HUES64 (cell line): Measurements from ENCODE around the gene SAE1.
A peak's percentile ranks its signal among the peaks of the same experiment; 100 is the strongest.

Source experiments
- H3K27ac ChIP-seq: 2 replicates; pipeline ENCODE4 v1.7.0; 2013; ENCODE audit warnings: low read depth, low read length, inconsistent platforms
- H3K27me3 ChIP-seq: 2 replicates; pipeline ENCODE4 v1.6.1; 2013; ENCODE audit warnings: mild to moderate bottlenecking, low read length; ENCODE audit not compliant: insufficient read depth
- H3K36me3 ChIP-seq: 2 replicates; pipeline ENCODE4 v1.6.1; 2013; ENCODE audit warnings: mild to moderate bottlenecking, low read length; ENCODE audit not compliant: insufficient read depth
- H3K4me1 ChIP-seq: 2 replicates; pipeline ENCODE4 v1.6.1; 2013; ENCODE audit warnings: mild to moderate bottlenecking, low read length, moderate library complexity; ENCODE audit not compliant: insufficient read depth
- H3K4me3 ChIP-seq: 2 replicates; pipeline ENCODE4 v1.5.1; 2013; ENCODE audit warnings: mild to moderate bottlenecking, low read length, moderate library complexity
- H3K9ac ChIP-seq: 2 replicates; pipeline ENCODE4 v1.6.1; 2013; ENCODE audit warnings: mild to moderate bottlenecking, low read depth, low read length
- H3K9me3 ChIP-seq: 2 replicates; pipeline ENCODE4 v1.6.1; 2013; ENCODE audit warnings: low read depth, low read length; ENCODE audit not compliant: insufficient read depth
- WGBS: fragments of 150-250, 120-280 bp; methylation state at CpG from one replicate; pipeline ENCODE4 v1.1.7; 2013; ENCODE audit warnings: missing lambda C conversion rate; 5-methylcytosine and 5-hydroxymethylcytosine counted together

SAE1 gene

DNA sequence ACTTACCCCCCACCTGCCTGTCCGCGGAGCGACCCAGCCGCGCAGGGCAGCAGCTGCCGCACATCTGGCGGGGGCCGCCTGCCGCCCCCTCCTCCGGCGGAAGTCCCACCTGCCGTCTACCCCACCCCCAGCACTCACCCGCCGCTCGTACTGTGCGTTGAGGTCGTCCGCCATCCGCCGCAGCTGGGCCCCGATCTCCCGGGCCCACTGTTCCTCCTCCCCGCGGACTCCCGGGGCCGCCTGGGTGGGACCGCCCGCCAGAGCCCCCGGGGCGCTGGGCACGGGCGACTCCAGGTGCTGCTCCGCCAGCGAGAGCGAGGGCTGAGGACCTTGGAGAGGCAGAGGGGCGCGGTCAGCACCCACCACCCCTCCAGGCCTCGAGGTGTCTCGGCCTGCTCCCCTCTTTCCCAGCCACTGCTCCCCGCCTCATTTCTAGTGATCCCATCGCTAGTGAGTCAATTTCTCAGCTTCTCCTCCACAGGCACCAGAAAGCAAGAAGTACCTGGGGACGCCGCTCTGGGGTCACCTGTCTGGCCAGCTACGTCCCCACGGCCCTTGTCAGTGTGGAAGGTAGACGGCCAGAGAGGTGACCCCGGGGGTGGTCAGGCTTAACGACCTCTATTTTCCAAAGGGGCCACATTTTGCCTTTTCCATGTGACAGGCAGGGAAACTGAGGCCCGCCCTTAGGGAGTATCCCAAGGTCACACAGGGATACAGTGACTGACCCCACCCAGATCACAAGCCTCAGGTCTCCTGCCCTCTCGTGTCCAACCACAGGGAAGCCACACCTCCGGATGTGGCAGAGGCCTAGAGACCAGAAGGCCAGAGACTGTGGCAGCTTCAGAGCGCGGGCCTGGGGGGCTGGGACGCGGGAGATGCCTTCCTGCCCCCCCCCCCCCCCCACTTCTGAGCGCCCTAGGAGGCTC lies 96.1 kb downstream of the SAE1 start:
- peaks cover 22% of the 10 kb centered on the region for H3K4me1 ChIP-seq
- 2% methylated on average over 56 of the region's 56 CpGs for WGBS
- H3K4me3 ChIP-seq = peak overlapping the region; percentile 70
- peak overlapping the region; percentile 98 for H3K27ac ChIP-seq
- H3K36me3 ChIP-seq = peaks cover 4% of the 10 kb centered on the region
- peaks cover 4% of the 10 kb centered on the region for H3K27me3 ChIP-seq
- H3K9me3 ChIP-seq = no peaks in the 10 kb centered on the region
- H3K9ac ChIP-seq = peak overlapping the region; percentile 79

DNA sequence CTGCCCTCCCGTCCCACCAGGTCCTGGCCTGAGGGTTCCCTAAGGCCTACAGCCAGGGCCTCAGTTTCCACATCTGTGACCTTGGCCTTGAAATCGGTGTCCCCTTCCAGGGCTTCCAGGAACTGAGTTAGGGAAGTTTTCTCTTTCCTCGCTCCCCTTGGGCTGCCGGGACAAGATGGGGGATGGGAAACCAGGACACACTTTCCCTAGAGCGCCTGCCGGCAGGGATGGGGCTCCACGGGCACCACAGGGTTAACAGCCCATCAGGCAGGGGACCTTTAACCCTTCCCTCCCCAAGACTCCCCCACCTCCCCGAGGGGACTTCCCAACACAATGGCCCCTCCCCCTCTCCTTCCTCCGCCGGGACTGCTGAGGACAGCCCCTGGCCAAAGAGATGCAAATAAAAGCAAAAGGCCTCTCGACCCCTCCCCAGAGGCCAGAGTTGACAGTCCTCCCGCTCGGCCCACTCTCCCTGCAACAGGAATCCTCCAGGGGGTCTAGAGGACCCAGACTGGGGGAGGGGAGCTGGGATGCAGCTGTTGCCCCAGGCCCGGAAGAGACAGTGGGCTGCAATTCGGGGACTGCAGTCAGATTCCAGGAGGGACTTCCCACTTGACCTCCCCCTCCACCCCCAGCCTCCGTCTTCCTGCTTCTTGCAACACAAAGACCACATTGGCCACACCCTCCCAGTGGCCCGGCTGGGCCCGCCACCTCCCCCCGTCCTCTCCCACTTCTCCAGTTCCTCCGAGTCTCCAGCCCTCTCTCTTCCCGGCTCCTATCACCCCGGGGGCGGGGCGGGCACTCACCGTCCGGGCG lies 96.9 kb downstream of the SAE1 start:
- H3K36me3 ChIP-seq = peaks cover 4% of the 10 kb centered on the region
- WGBS = under 1% methylated on average over 27 of the region's 27 CpGs
- peak overlapping the region; percentile 79 for H3K9ac ChIP-seq

DNA sequence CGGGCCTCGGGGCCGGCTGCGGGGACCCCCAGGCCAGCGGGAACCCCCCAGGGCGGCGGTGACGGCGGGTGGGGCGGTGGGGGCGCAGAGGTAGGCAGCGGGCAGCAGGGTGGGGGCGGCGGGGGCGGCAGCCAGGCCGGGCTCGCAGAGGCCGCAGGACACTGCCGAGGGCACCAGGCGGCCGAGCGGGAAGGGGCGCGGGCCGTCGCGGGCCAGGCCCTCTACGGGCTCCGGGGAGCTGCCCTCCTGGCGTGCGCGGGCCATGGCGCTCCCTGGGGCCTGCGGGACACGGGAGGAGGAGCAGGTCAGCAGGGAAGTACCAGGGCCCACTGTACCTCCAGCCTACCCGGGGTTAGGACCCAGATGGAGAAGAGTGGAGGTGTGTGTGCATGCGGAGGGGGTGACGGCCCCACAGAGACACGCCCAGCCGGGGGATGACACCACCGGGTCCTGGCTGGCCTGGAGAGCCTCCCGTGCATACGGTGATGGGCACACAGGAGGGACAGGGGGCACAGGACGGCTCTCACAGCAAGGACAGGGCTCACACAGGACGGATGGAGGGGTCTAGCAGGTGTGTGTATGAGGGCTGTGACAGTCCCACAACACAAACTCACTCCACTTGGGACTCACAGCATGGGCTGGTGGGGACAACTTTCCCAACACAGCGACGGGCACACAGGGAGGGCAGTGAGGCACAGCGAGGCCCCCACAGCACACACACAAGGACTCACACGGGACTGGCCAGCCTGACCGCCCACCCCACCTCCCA lies 97.7 kb downstream of the SAE1 start:
- peak overlapping the region; percentile 67 for H3K9ac ChIP-seq
- peak overlapping the region; percentile 70 for H3K4me3 ChIP-seq
- peaks cover 21% of the 10 kb centered on the region for H3K4me1 ChIP-seq
- peaks cover 4% of the 10 kb centered on the region for H3K36me3 ChIP-seq
- no peaks in the 10 kb centered on the region for H3K9me3 ChIP-seq
- peak overlapping the region; percentile 98; the same call in 1 of the 2 replicates for H3K27ac ChIP-seq
- peaks cover 4% of the 10 kb centered on the region for H3K27me3 ChIP-seq
- 2% methylated on average over 49 of the region's 50 CpGs for WGBS

More for the DNA sequence above, 96.9 kb downstream of the SAE1 start:
- Histone ChIP-seq H3K27me3 (peaks cover 4% of the 10 kb centered on the region), H3K4me1 (peaks cover 21% of the 10 kb centered on the region), H3K27ac (peak overlapping the region; percentile 98), H3K9me3 (no peaks in the 10 kb centered on the region), H3K4me3 (peak overlapping the region; percentile 70)

DNA sequence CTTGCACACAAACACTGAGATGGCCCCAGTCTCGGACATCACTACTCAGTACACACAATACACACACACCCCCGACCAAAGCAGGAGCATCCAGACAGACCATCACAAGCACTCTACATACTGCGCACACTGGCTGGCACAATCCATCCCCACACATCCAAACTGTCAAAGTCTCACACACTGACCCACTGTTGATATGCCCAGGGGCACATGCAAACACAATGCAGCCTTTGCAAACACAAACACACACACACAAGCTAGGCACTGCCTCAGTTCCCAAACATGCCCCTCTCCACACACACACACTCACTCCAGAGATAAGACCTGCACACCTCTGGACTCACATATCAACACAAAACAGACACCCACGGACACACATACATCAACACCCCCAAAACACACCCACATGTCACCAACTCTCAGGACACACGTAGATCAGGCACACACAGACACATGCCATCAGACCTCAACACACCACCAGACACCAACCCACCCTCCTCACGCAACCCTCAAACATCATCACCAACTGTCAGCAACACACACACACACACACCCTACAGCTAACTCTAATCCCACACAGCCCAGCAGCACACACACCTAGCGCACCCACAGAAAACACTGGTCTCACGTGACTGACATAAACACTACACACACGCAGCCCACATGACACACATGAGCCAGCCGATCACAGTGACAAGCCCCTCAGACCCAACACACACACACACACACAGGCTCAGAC lies 98.5 kb downstream of the SAE1 start:
- H3K4me1 ChIP-seq = peaks cover 21% of the 10 kb centered on the region
- no peaks in the 10 kb centered on the region for H3K9me3 ChIP-seq
- H3K36me3 ChIP-seq = no peaks in the 10 kb centered on the region
- H3K27me3 ChIP-seq = peaks cover 4% of the 10 kb centered on the region
- no peak overlapping the region; the same call in 1 of the 2 replicates for H3K27ac ChIP-seq
- peak overlapping the region; percentile 67; the same call in 1 of the 2 replicates for H3K9ac ChIP-seq
- 38% methylated on average over 10 of the region's 10 CpGs for WGBS
- peak overlapping the region; percentile 70 for H3K4me3 ChIP-seq

DNA sequence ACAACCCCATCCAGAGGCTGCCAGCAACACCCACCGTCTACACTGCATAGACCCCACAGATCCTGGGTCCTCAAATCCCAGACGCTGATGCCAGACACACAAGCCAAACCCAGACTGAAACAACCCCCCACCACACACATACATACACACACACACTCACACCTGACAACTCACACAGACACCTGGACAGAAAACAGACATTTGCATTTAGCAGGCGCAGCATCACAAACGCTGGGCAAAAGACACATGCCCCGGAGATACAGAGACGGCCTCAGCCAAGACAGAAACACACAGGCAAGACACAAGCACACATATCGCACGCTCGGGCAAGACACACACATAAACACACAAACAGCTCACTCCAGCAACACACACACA lies 99.0 kb downstream of the SAE1 start:
- WGBS = 7% methylated on average over 9 of the region's 9 CpGs

DNA sequence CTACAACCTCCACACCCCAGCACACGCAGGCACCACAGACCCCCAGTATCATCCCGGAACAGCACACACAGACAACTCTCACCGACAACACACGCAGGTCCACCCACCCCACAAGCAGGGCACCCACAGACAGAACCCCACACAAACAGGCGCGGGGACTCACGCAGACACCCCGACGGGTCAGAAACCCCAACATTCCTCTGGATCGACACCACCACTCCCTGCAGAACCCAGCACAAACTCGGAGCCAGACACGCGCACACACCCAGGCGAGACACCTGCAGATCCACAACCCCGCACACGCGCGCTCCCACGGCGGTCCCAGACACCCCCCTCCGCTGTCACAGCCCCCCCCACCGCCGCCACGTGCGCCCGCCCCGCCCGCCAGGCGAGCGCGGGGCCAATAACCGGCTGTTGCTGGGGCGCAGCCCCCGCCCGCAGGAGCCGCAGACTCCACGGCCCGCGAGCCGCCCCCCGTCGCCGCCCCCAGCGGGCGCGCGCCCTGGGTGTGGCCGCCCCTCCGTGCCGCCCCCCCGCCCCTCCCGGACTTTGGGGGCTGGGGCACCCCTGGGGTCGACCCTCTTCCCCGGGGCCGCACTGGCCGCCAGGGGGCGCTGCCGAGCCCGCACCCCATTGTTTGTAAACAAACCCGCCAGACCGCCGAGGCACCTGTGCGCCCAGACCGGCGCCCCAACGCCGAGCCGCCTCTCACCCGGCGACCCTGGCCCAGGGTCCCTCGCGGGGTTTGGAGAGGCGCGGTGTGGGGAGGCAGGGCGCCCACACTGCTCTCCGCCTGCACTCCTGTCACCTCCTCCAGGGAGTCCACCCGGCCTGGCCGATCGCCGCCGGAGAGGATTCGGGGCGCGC lies 99.7 kb downstream of the SAE1 start:
- Histone ChIP-seq H3K9me3 (no peaks in the 10 kb centered on the region), H3K4me3 (peak overlapping the region; percentile 70), H3K27ac (peak overlapping the region; percentile 76; the same call in 1 of the 2 replicates), H3K27me3 (peaks cover 4% of the 10 kb centered on the region), H3K9ac (peak overlapping the region; percentile 29), H3K36me3 (no peaks in the 10 kb centered on the region), H3K4me1 (peaks cover 20% of the 10 kb centered on the region)
- WGBS = under 1% methylated on average over 81 of the region's 84 CpGs

More for the DNA sequence above, 99.0 kb downstream of the SAE1 start:
- H3K9me3 ChIP-seq = no peaks in the 10 kb centered on the region
- no peak overlapping the region for H3K27ac ChIP-seq
- H3K36me3 ChIP-seq = no peaks in the 10 kb centered on the region
- peaks cover 21% of the 10 kb centered on the region for H3K4me1 ChIP-seq
- peak overlapping the region; percentile 23 for H3K9ac ChIP-seq
- H3K27me3 ChIP-seq = peaks cover 4% of the 10 kb centered on the region
- H3K4me3 ChIP-seq = peak overlapping the region; percentile 70

DNA sequence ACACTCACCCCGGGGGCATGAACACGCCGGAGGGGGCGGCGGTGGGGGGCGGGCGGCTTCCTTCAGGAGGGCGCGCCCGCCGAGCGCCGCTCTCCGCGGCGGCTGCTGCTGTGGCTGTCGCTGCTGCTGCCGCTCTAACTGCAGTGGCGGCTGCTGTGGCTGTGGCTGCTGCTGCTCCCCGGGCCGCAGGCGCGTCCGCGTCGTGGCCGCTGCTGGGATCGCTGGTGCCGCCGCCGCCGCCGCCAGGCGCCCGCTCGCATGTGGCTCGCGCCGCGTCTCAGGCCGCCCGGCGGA lies 100.2 kb downstream of the SAE1 start, which contains the start of gene BBC3:
TSS of gene BBC3 (minus strand) at position 279 of the 294 bp plus-strand sequence. CDS start 2,768 bp downstream, outside the sequence.
- Histone ChIP-seq H3K9ac (peak within 1 kb of the TSS; percentile 78), H3K9me3 (no peaks in the 10 kb centered on the region), H3K4me1 (peaks cover 14% of the 10 kb centered on the region), H3K27ac (peak within 1 kb of the TSS; percentile 76; the same call in 1 of the 2 replicates), H3K36me3 (no peaks in the 10 kb centered on the region), H3K27me3 (peaks cover 4% of the 10 kb centered on the region), H3K4me3 (peak within 1 kb of the TSS; percentile 70)
- under 1% methylated on average over 43 of the region's 43 CpGs for WGBS

DNA sequence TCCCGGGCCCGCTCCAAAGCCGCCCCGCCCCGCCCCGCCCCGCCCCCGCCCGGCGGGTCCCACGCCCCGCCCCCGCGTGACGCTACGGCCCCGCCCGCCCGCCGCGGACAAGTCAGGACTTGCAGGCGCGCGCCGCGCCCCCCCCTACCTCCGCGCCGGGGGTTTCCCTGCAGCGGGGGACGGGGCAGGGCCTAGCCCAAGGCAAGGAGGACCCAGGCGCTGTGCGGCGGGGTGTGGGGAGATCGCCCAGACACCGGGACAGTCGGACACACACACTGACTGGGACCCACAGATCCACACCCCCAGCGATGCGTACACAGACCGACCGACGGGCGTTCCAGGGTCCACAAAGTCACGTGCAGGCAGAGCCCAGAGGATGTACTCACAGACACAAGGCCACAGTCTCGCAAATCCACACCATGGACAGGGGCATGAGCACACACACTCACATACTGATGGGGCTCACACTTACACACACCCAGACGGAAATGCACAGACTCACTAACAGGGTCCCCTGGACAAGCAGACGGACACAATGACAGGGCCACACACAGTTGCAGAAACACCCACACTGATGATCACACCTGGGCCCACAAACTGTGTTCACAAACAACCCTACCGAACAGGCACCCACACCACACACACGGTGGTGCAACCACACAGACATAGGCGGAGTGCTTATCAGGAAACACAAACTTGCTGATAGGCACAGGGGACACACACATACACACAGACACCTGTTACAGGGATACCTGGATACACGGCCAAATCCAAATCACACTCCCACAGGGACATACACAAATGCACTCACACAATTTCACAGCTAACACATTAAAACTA lies 100.8 kb downstream of the SAE1 start:
- H3K27ac ChIP-seq = peak overlapping the region; percentile 29; the same call in 1 of the 2 replicates
- H3K9ac ChIP-seq = peak overlapping the region; percentile 78
- peaks cover 4% of the 10 kb centered on the region for H3K27me3 ChIP-seq
- H3K4me1 ChIP-seq = peaks cover 14% of the 10 kb centered on the region; the same call in 1 of the 2 replicates
- H3K4me3 ChIP-seq = peak overlapping the region; percentile 70
- 9% methylated on average over 51 of the region's 51 CpGs for WGBS
- no peaks in the 10 kb centered on the region for H3K9me3 ChIP-seq
- no peaks in the 10 kb centered on the region for H3K36me3 ChIP-seq
